Peyer's patch (tissue), 4 donors: ENCODE results near the gene INHBE. TPM values are rescaled to one million over a fixed set of nuclear protein-coding genes. Genes with fewer than 3 reads are reported as not detected.
"Not testable (repeated sequence)": the region's sequence is repeated elsewhere in the genome, so short reads cannot be mapped to it uniquely, and the experiment has no call there.

Experiments used
- DNase-seq, 3 donors: peaks; one replicate each; pipeline ENCODE4 v3.0.0-alpha.2; 2017 to 2019
- H3K27ac ChIP-seq, 4 donors: fragments of 200-600 bp; sonication (generic); one replicate each; pipeline ENCODE4 v1.5.1; 2016 to 2019
- H3K27me3 ChIP-seq, 2 donors: fragments of 200-600 bp; sonication (generic); one replicate each; pipeline ENCODE4 v1.5.1; 2019
- H3K36me3 ChIP-seq, 3 donors: fragments of 200-600 bp; sonication (generic); one replicate each; pipeline ENCODE4 v1.5.1; 2016 to 2019
- H3K4me1 ChIP-seq, 4 donors: fragments of 200-600 bp; sonication (generic); one replicate each; pipeline ENCODE4 v1.5.1; 2016 to 2019
- H3K4me3 ChIP-seq, 4 donors: fragments of 200-600 bp; sonication (generic); 1 replicate in 3 of 4; 2 replicates in 1 of 4; pipeline ENCODE4 v1.5.1; 2016 to 2019; ENCODE audit warnings: mild to moderate bottlenecking in 1 of 4
- H3K9me3 ChIP-seq, 4 donors: fragments of 200-600 bp; sonication (generic); one replicate each; pipeline ENCODE4 v1.5.1; 2016 to 2019; ENCODE audit warnings: mild to moderate bottlenecking in 1 of 4
- CTCF ChIP-seq, 6 experiments: fragments of 450-650 bp in 4 of 6; fragments of 200-600 bp in 2 of 6; sonication (generic) in 1 of 6; IDR thresholded peaks; one replicate each; pipeline ENCODE4 v1.5.1; 2017 to 2019; ENCODE audit warnings: antibody characterized with exemption in 6 of 6, mild to moderate bottlenecking in 3 of 6, moderate library complexity in 1 of 6
- POLR2A ChIP-seq, 2 donors: fragments of 450-650 bp; IDR thresholded peaks; one replicate each; pipeline ENCODE4 v1.5.1; 2017; ENCODE audit warnings: antibody characterized with exemption in 2 of 2, mild to moderate bottlenecking in 2 of 2, moderate library complexity in 2 of 2
- total RNA-seq, 4 donors: library from RNA; depleted of rRNA; stranded (reverse); fragments of >200 nt; gene quantifications; one replicate each; pipeline ENCODE4 v1.1.0, GENCODE V29; 2016

The INHBE gene
- total RNA-seq, 4 donors from 2014 or later = not detected

- TF ChIP-seq CTCF (IDR thresholded peaks at IDR 0.05) (peak in 3 of 6 experiments; percentile 12 to 14 (median 13)), POLR2A (IDR thresholded peaks at IDR 0.05) (peak; percentile 40 to 53)
- Histone ChIP-seq H3K4me3 (peak within 1 kb of the TSS; percentile 69 to 75 (median 71)), H3K36me3 (peaks cover 0 to 29% (median 0%) of the 10 kb centered on the region in 3 donors), H3K9me3 (no peaks in the 10 kb centered on the region), H3K27me3 (no peaks in the 10 kb centered on the region), H3K27ac (peak within 1 kb of the TSS; percentile 75 to 84 (median 82)), H3K4me1 (peaks cover 0 to 9% (median 3%) of the 10 kb centered on the region in 4 donors)
- DNase-seq = peak; percentile 93 to 98 (median 96)
Measured at GRCh38 chr12:57487597-57488401, 32.7 kb downstream of the INHBE start, which contains the start of gene MARS1. TSS of gene MARS1 (plus strand) at chr12:57488068. CDS start at chr12:57488091, 23 bp downstream.

GRCh38 chr12:57488402-57489156 lies 33.5 kb downstream of the INHBE start:
- no peak for TF ChIP-seq POLR2A (IDR thresholded peaks at IDR 0.05)
- Histone ChIP-seq H3K4me3 (peak overlapping the region; percentile 69 to 75 (median 71)), H3K4me1 (peaks cover 0 to 9% (median 3%) of the 10 kb centered on the region in 4 donors), H3K9me3 (no peaks in the 10 kb centered on the region), H3K36me3 (peaks cover 0 to 31% (median 0%) of the 10 kb centered on the region in 3 donors), H3K27ac (peak overlapping the region; percentile 75 to 84 (median 82)), H3K27me3 (no peaks in the 10 kb centered on the region)
- no peak for DNase-seq

GRCh38 chr12:57489157-57489641 lies 34.1 kb downstream of the INHBE start:
- TF ChIP-seq CTCF (IDR thresholded peaks at IDR 0.05) = no peak
- peak overlapping the region in 1 of 4 donors; percentile 72 for H3K4me3 ChIP-seq
- no peak overlapping the region for H3K27ac ChIP-seq
- no peaks in the 10 kb centered on the region for H3K27me3 ChIP-seq
- peaks cover 0 to 9% (median 3%) of the 10 kb centered on the region in 4 donors for H3K4me1 ChIP-seq
- DNase-seq = no peak
- H3K9me3 ChIP-seq = no peaks in the 10 kb centered on the region
- peaks cover 0 to 31% (median 0%) of the 10 kb centered on the region in 3 donors for H3K36me3 ChIP-seq

- TF ChIP-seq POLR2A (IDR thresholded peaks at IDR 0.05) (no peak), CTCF (IDR thresholded peaks at IDR 0.05) (no peak)
- Histone ChIP-seq H3K27me3 (no peaks in the 10 kb centered on the region), H3K4me3 (no peak overlapping the region), H3K9me3 (no peaks in the 10 kb centered on the region), H3K36me3 (peaks cover 0 to 31% (median 0%) of the 10 kb centered on the region in 3 donors), H3K27ac (no peak overlapping the region), H3K4me1 (peaks cover 0 to 9% (median 3%) of the 10 kb centered on the region in 4 donors)
- DNase-seq = no peak
Measured at GRCh38 chr12:57490126-57490525, 35.0 kb downstream of the INHBE start.

GRCh38 chr12:57491393-57492280 lies 36.5 kb downstream of the INHBE start:
- no peak overlapping the region for H3K4me3 ChIP-seq
- no peaks in the 10 kb centered on the region for H3K9me3 ChIP-seq
- DNase-seq = no peak
- H3K4me1 ChIP-seq = peaks cover 0 to 9% (median 3%) of the 10 kb centered on the region in 4 donors
- H3K36me3 ChIP-seq = peaks cover 0 to 31% (median 0%) of the 10 kb centered on the region in 3 donors
- TF ChIP-seq CTCF (IDR thresholded peaks at IDR 0.05) (peak in 1 of 6 experiments; percentile 17), POLR2A (IDR thresholded peaks at IDR 0.05) (no peak)
- no peaks in the 10 kb centered on the region for H3K27me3 ChIP-seq
- no peak overlapping the region for H3K27ac ChIP-seq

GRCh38 chr12:57495051-57495701 lies 40.1 kb downstream of the INHBE start:
- not testable (repeated sequence) for H3K27ac ChIP-seq, H3K9me3 ChIP-seq, DNase-seq, H3K4me1 ChIP-seq, H3K27me3 ChIP-seq, H3K4me3 ChIP-seq
- peaks cover 0 to 48% (median 0%) of the 10 kb centered on the region in 3 donors for H3K36me3 ChIP-seq
